ENCODE measurements around the gene SEMA6B. TPM values are rescaled to one million over a fixed set of nuclear protein-coding genes. Genes with fewer than 3 reads are reported as not detected.

The SEMA6B gene
- polyA plus RNA-seq, 1 experiment = 0.22 TPM

GRCh38 chr19:4503825-4504170 is 55.7 kb downstream of the SEMA6B start:
- TF ChIP-seq CTCF (IDR thresholded peaks at IDR 0.05; ENCODE audit: insufficient read depth, low read depth, low read length) = no peak
- ChIA-PET POLR2A (no interaction called here), CTCF (interaction anchor here (3.0 kb wide), 1 partner anchor 20 kb away, joined by 10 read pairs; no protein-coding TSS in a partner anchor)
- no peak for DNase-seq (ENCODE audit: low read depth)
- peaks cover 16% of the 10 kb centered on the region for H3K36me3 ChIP-seq (ENCODE audit: control insufficient read depth, insufficient read depth, low read length)
- no peak overlapping the region for H3K4me3 ChIP-seq (ENCODE audit: low read depth, low read length)
- no peaks in the 10 kb centered on the region for H3K27me3 ChIP-seq (ENCODE audit: control insufficient read depth, insufficient read depth, low read length)

GRCh38 chr19:4503132-4503824 is 56.2 kb downstream of the SEMA6B start:
- peaks cover 20% of the 10 kb centered on the region for H3K36me3 ChIP-seq (ENCODE audit: control insufficient read depth, insufficient read depth, low read length)
- H3K4me3 ChIP-seq (ENCODE audit: low read depth, low read length) = no peak overlapping the region
- no peaks in the 10 kb centered on the region for H3K27me3 ChIP-seq (ENCODE audit: control insufficient read depth, insufficient read depth, low read length)
- CTCF ChIA-PET = interaction anchor here (3.0 kb wide), 1 partner anchor 20 kb away, joined by 10 read pairs; no protein-coding TSS in a partner anchor
- TF ChIP-seq CTCF (IDR thresholded peaks at IDR 0.05; ENCODE audit: insufficient read depth, low read depth, low read length) = no peak
- POLR2A ChIA-PET = no interaction called here
- DNase-seq (ENCODE audit: low read depth) = no peak

- no peak for TF ChIP-seq CTCF (IDR thresholded peaks at IDR 0.05; ENCODE audit: insufficient read depth, low read depth, low read length)
- CTCF ChIA-PET = interaction anchor here (3.0 kb wide), 1 partner anchor 21 kb away, joined by 10 read pairs; no protein-coding TSS in a partner anchor
- Histone ChIP-seq H3K4me3 (ENCODE audit: low read depth, low read length) (no peak overlapping the region), H3K27me3 (ENCODE audit: control insufficient read depth, insufficient read depth, low read length) (no peaks in the 10 kb centered on the region), H3K36me3 (ENCODE audit: control insufficient read depth, insufficient read depth, low read length) (peaks cover 27% of the 10 kb centered on the region)
- POLR2A ChIA-PET = no interaction called here
- DNase-seq (ENCODE audit: low read depth) = no peak
Measured at GRCh38 chr19:4502282-4503131, 57.0 kb downstream of the SEMA6B start.

- POLR2A ChIA-PET = no interaction called here
- no peak for DNase-seq (ENCODE audit: low read depth)
- H3K36me3 ChIP-seq (ENCODE audit: control insufficient read depth, insufficient read depth, low read length) = peaks cover 29% of the 10 kb centered on the region
- TF ChIP-seq CTCF (IDR thresholded peaks at IDR 0.05; ENCODE audit: insufficient read depth, low read depth, low read length) = no peak
- CTCF ChIA-PET = no interaction called here
- H3K4me3 ChIP-seq (ENCODE audit: low read depth, low read length) = no peak overlapping the region
- H3K27me3 ChIP-seq (ENCODE audit: control insufficient read depth, insufficient read depth, low read length) = no peaks in the 10 kb centered on the region
Measured at GRCh38 chr19:4501691-4502090, 57.8 kb downstream of the SEMA6B start.

GRCh38 chr19:4500841-4501591 is 58.5 kb downstream of the SEMA6B start:
- DNase-seq (ENCODE audit: low read depth) = no peak
- Histone ChIP-seq H3K27me3 (ENCODE audit: control insufficient read depth, insufficient read depth, low read length) (no peaks in the 10 kb centered on the region), H3K36me3 (ENCODE audit: control insufficient read depth, insufficient read depth, low read length) (peaks cover 32% of the 10 kb centered on the region), H3K4me3 (ENCODE audit: low read depth, low read length) (no peak overlapping the region)
- ChIA-PET CTCF (interaction anchor here (0.8 kb wide), 1 partner anchor 22 kb away, joined by 3 read pairs; no protein-coding TSS in a partner anchor), POLR2A (no interaction called here)
- no peak for TF ChIP-seq CTCF (IDR thresholded peaks at IDR 0.05; ENCODE audit: insufficient read depth, low read depth, low read length)
